WTC11 (cell line): Measurements from ENCODE around the gene MYMX. TPM values are rescaled to one million over a fixed set of nuclear protein-coding genes. Genes with fewer than 3 reads are reported as not detected.

Experiments
- ATAC-seq: fragments of 200-7000 bp; cut with Tn5 transposase; 2 replicates; pipeline ENCODE4 v1.10.0; 2021; ENCODE audit warnings: mild to moderate bottlenecking, moderate library complexity
- CTCF ChIA-PET: fragments of 300-600 bp; sonication (Branson Sonifier 250); formaldehyde crosslinking; loops from one replicate; lab custom pipeline; 2021; ENCODE audit warnings: antibody characterized with exemption; lab: Charles Lee
- POLR2A ChIA-PET: fragments of 350-600 bp; sonication (Branson Sonifier 250); formaldehyde crosslinking; loops from one replicate; lab custom pipeline; 2021; ENCODE audit warnings: antibody characterized with exemption; lab: Charles Lee
- DNase-seq: peaks from one replicate; pipeline ENCODE4 v3.0.0; 2021; ENCODE audit warnings: low spot score
- H3K27ac Mint-ChIP-seq: 2 replicates; pipeline ENCODE4 v1.8.0; 2021; ENCODE audit warnings: mixed read lengths
- H3K27me3 Mint-ChIP-seq: 2 replicates; pipeline ENCODE4 v1.8.0; 2021; ENCODE audit warnings: low read depth, mild to moderate bottlenecking, moderate library complexity, mixed read lengths
- H3K36me3 Mint-ChIP-seq: 2 replicates; pipeline ENCODE4 v1.8.0; 2021; ENCODE audit warnings: mixed read lengths
- H3K4me1 Mint-ChIP-seq: 2 replicates; pipeline ENCODE4 v1.8.0; 2022; ENCODE audit warnings: mixed read lengths
- H3K4me3 Mint-ChIP-seq: 2 replicates; pipeline ENCODE4 v1.8.0; 2021; ENCODE audit warnings: mild to moderate bottlenecking, moderate library complexity, mixed read lengths
- H3K9me3 Mint-ChIP-seq: 2 replicates; pipeline ENCODE4 v1.8.0; 2021; ENCODE audit warnings: mixed read lengths
- AFF4 ChIP-seq: sonication (generic); formaldehyde crosslinking; IDR thresholded peaks from 2 replicates; pipeline ENCODE4 v1.8.1; 2023; ENCODE audit warnings: mild to moderate bottlenecking, missing genetic modification reagents, borderline replicate concordance
- CBFB ChIP-seq: sonication (generic); formaldehyde crosslinking; IDR thresholded peaks from 2 replicates; pipeline ENCODE4 v1.8.1; 2022; ENCODE audit warnings: mild to moderate bottlenecking, low read depth, missing genetic modification reagents
- CREM ChIP-seq: sonication (generic); formaldehyde crosslinking; IDR thresholded peaks from 2 replicates; pipeline ENCODE4 v1.8.1; 2022; ENCODE audit warnings: mild to moderate bottlenecking, missing genetic modification reagents, moderate library complexity
- ELF4 ChIP-seq: sonication (generic); formaldehyde crosslinking; IDR thresholded peaks from 2 replicates; pipeline ENCODE4 v1.8.1; 2022; ENCODE audit warnings: low read depth, mild to moderate bottlenecking, moderate library complexity, missing genetic modification reagents
- FOXP1 ChIP-seq: sonication (generic); formaldehyde crosslinking; IDR thresholded peaks from 2 replicates; pipeline ENCODE4 v1.8.0; 2022; ENCODE audit warnings: missing genetic modification reagents, mild to moderate bottlenecking, moderate library complexity, borderline replicate concordance
- GTF2I ChIP-seq: fragments of 250-450 bp; sonication (Bioruptor Pico); conservative IDR thresholded peaks from 2 replicates; pipeline ENCODE4 v1.4.0; 2021; ENCODE audit warnings: mild to moderate bottlenecking
- HMGXB4 ChIP-seq: sonication (generic); formaldehyde crosslinking; IDR thresholded peaks from 2 replicates; pipeline ENCODE4 v1.8.1; 2023; ENCODE audit warnings: mild to moderate bottlenecking, moderate library complexity, missing genetic modification reagents
- IRF1 ChIP-seq: sonication (generic); formaldehyde crosslinking; IDR thresholded peaks from 2 replicates; pipeline ENCODE4 v1.8.0; 2023; ENCODE audit warnings: missing genetic modification reagents
- IRF2 ChIP-seq: sonication (generic); formaldehyde crosslinking; IDR thresholded peaks from 2 replicates; pipeline ENCODE4 v1.8.0; 2022; ENCODE audit warnings: low read depth, missing genetic modification reagents, borderline replicate concordance
- KAT7 ChIP-seq: sonication (generic); formaldehyde crosslinking; IDR thresholded peaks from 2 replicates; pipeline ENCODE4 v1.8.1; 2023; ENCODE audit warnings: missing genetic modification reagents, mild to moderate bottlenecking, borderline replicate concordance
- NR2C2 ChIP-seq: sonication (generic); formaldehyde crosslinking; IDR thresholded peaks from 2 replicates; pipeline ENCODE4 v1.8.0; 2022; ENCODE audit warnings: mild to moderate bottlenecking, missing genetic modification reagents
- OVOL2 ChIP-seq: fragments of 250-450 bp; sonication (Bioruptor Pico); IDR thresholded peaks from 2 replicates; pipeline ENCODE4 v1.9.0; 2021; ENCODE audit warnings: mild to moderate bottlenecking, borderline replicate concordance
- SP1 ChIP-seq: sonication (generic); formaldehyde crosslinking; conservative IDR thresholded peaks from 2 replicates; pipeline ENCODE4 v1.8.1; 2022; ENCODE audit warnings: missing genetic modification reagents
- ZBTB43 ChIP-seq: sonication (generic); formaldehyde crosslinking; IDR thresholded peaks from 2 replicates; pipeline ENCODE4 v1.8.1; 2023; ENCODE audit warnings: mild to moderate bottlenecking, missing genetic modification reagents
- ZNF121 ChIP-seq: sonication (generic); formaldehyde crosslinking; IDR thresholded peaks from 2 replicates; pipeline ENCODE4 v1.8.0; 2023; ENCODE audit warnings: missing genetic modification reagents
- ZNF317 ChIP-seq: sonication (generic); formaldehyde crosslinking; IDR thresholded peaks from 2 replicates; pipeline ENCODE4 v1.8.1; 2023; ENCODE audit warnings: low read depth, mild to moderate bottlenecking, moderate library complexity, missing genetic modification reagents, borderline replicate concordance
- ZNF532 ChIP-seq: fragments of 250-450 bp; sonication (Bioruptor Pico); IDR thresholded peaks from 2 replicates; pipeline ENCODE4 v1.9.0; 2021; ENCODE audit warnings: mild to moderate bottlenecking, borderline replicate concordance
- total RNA-seq: library from RNA; stranded (reverse); gene quantifications from 3 replicates; pipeline ENCODE4 v1.2.3, GENCODE V29; 2021

MYMX gene
- total RNA-seq, 1 experiment from 2014 or later = 3.9 TPM

- TF ChIP-seq OVOL2 (no peak), FOXP1 (CRISPR knock-in tag) (peak; percentile 25; the same call in 1 of the 2 replicates), SP1 (CRISPR knock-in tag) (peak; percentile 70; the same call in 1 of the 2 replicates), CREM (CRISPR knock-in tag) (peak; percentile 45; the same call in 1 of the 2 replicates), ZBTB43 (CRISPR knock-in tag) (no peak), ZNF317 (no peak), NR2C2 (0 out of 2 replicates have a peak, but pooled peaks have one; percentile 19), CBFB (CRISPR knock-in tag) (no peak), HMGXB4 (CRISPR knock-in tag) (no peak), ELF4 (CRISPR knock-in tag) (peak; percentile 66; the same call in 1 of the 2 replicates)
Measured at GRCh38 chr6:44265007-44265721, 48.4 kb downstream of the MYMX start, which contains the start of gene NFKBIE (continued).

- ATAC-seq = no peak
- no peak for TF ChIP-seq IRF1 (CRISPR knock-in tag)
- peak; percentile 91 for TF ChIP-seq ZNF121 (CRISPR knock-in tag)
- TF ChIP-seq GTF2I = 0 out of 2 replicates have a peak, but pooled peaks have one; percentile 11
- TF ChIP-seq, all 79 proteins: peak for 2
- H3K27ac Mint-ChIP-seq = no peak overlapping the region
- DNase-seq = no peak
- POLR2A ChIA-PET = no interaction called here
- H3K4me3 Mint-ChIP-seq = peak overlapping the region; percentile 95
- CTCF ChIA-PET = no interaction called here
- no peaks in the 10 kb centered on the region for H3K36me3 Mint-ChIP-seq
- H3K9me3 Mint-ChIP-seq = no peaks in the 10 kb centered on the region
- H3K27me3 Mint-ChIP-seq = peaks cover 28% of the 10 kb centered on the region
- H3K4me1 Mint-ChIP-seq = peaks cover 46% of the 10 kb centered on the region
Measured at GRCh38 chr6:44265722-44266233, 49.1 kb downstream of the MYMX start.

GRCh38 chr6:44266347-44266746, 49.6 kb downstream of the MYMX start:
- ATAC-seq (no peak), DNase-seq (no peak)
- no peaks in the 10 kb centered on the region for H3K36me3 Mint-ChIP-seq
- H3K4me3 Mint-ChIP-seq = peak overlapping the region; percentile 35; the same call in 1 of the 2 replicates
- H3K27me3 Mint-ChIP-seq = peaks cover 28% of the 10 kb centered on the region
- ChIA-PET CTCF (interaction anchor here (0.6 to 6.3 kb wide), 4 partner anchors 30 to 76 kb away, joined by 4 to 109 read pairs (median 11); partner anchors contain the start of genes AARS2 and SPATS1), POLR2A (no interaction called here)
- TF ChIP-seq KAT7 (CRISPR knock-in tag) (no peak), AFF4 (CRISPR knock-in tag) (no peak), IRF2 (CRISPR knock-in tag) (no peak), CREM (CRISPR knock-in tag) (no peak), ZNF532 (CRISPR knock-in tag) (no peak), IRF1 (CRISPR knock-in tag) (no peak), ZNF121 (CRISPR knock-in tag) (no peak)
- no peak overlapping the region for H3K27ac Mint-ChIP-seq
- peaks cover 46% of the 10 kb centered on the region for H3K4me1 Mint-ChIP-seq
- H3K9me3 Mint-ChIP-seq = no peaks in the 10 kb centered on the region
